HCT116 (cell line): ENCODE results near the gene PADI2. TPM values are rescaled to one million over a fixed set of nuclear protein-coding genes. Genes with fewer than 3 reads are reported as not detected.
A peak's percentile ranks its signal among the peaks of the same experiment; 100 is the strongest.

ENCODE experiments used
- ATAC-seq: fragments of 200-7000 bp; cut with Tn5 transposase; 2 replicates; pipeline ENCODE4 v1.9.1; 2020; ENCODE audit warnings: mild to moderate bottlenecking, moderate library complexity
- BruUV-seq: library from RNA; stranded (reverse); fragments of 400-500 nt; replicated peaks from 2 replicates; lab custom pipeline; 2021; lab: Mats Ljungman, UMichigan
- CTCF ChIA-PET: fragments of 300-600 bp; sonication (Branson Sonifier 250); formaldehyde crosslinking; loops from one replicate; lab custom pipeline; 2021; ENCODE audit warnings: antibody characterized with exemption; lab: Charles Lee
- POLR2A ChIA-PET: fragments of 300-600, 350-600 bp; sonication (Branson Sonifier 250); formaldehyde crosslinking; loops from one replicate; lab custom pipeline; 2021; ENCODE audit warnings: antibody characterized with exemption; lab: Charles Lee
- RAD21 ChIA-PET, 2 experiments: fragments of 300-600 bp; sonication (Branson Sonifier 250); formaldehyde crosslinking; loops; one replicate each; lab custom pipeline; 2023; ENCODE audit warnings: low total read pairs in 2 of 2; ENCODE audit not compliant: uncharacterized antibody in 2 of 2, unreplicated experiment in 2 of 2, low non-redundant PET in 1 of 2; lab: Charles Lee
- DNase-seq: peaks from one replicate; pipeline ENCODE4 v3.0.0-alpha.2; 2010; ENCODE audit warnings: low read depth, low spot score
- H2AFZ ChIP-seq: fragments of 200-600 bp; shearing (Covaris generic), sonication (generic); 2 replicates; pipeline ENCODE4 v1.6.1; 2017; ENCODE audit warnings: low read depth, mixed run types, mixed read lengths, antibody characterized with exemption, low read length; ENCODE audit not compliant: poor library complexity, severe bottlenecking
- H3K27ac ChIP-seq: 2 replicates; pipeline ENCODE4 v1.5.1; 2012; ENCODE audit warnings: low read depth, low read length
- H3K27me3 ChIP-seq: fragments of 200-600 bp; sonication (generic); 2 replicates; pipeline ENCODE4 v1.6.1; 2016; ENCODE audit warnings: mixed run types, low read length, mixed read lengths; ENCODE audit not compliant: insufficient read depth
- H3K36me3 ChIP-seq, 2 experiments: fragments of 200-500 bp in 1 of 2; fragments of 200-600 bp in 1 of 2; sonication (Bioruptor generic) in 1 of 2; sonication (generic) in 1 of 2; 2 replicates each; pipeline versions ENCODE4 v1.5.1 to v1.6.1; 2014 to 2016; ENCODE audit warnings: low read length in 2 of 2, inconsistent platforms in 1 of 2, mixed read lengths in 1 of 2, mixed run types in 1 of 2; ENCODE audit not compliant: insufficient read depth in 2 of 2, control insufficient read depth in 1 of 2
- H3K4me1 ChIP-seq, 2 experiments: fragments of 200-600 bp in 1 of 2; sonication (generic) in 1 of 2; 2 replicates each; pipeline versions ENCODE4 v1.5.1 to v1.6.1; 2012 to 2017; ENCODE audit warnings: low read length in 2 of 2, inconsistent platforms in 1 of 2, mild to moderate bottlenecking in 1 of 2, mixed read lengths in 1 of 2, mixed run types in 1 of 2, moderate library complexity in 1 of 2; ENCODE audit not compliant: insufficient read depth in 2 of 2, control insufficient read depth in 1 of 2
- H3K4me2 ChIP-seq: fragments of 200-600 bp; sonication (generic); 2 replicates; pipeline ENCODE4 v1.6.1; 2017; ENCODE audit warnings: mixed run types, low read length, mixed read lengths
- H3K4me3 ChIP-seq, 2 experiments: fragments of 200-600 bp in 1 of 2; sonication (generic) in 1 of 2; replicated peaks in 1 of 2; 2 replicates each; pipeline ENCODE4 v1.5.1; 2011 to 2016; ENCODE audit warnings: low read length in 2 of 2, control low read depth in 1 of 2, low read depth in 1 of 2, mild to moderate bottlenecking in 1 of 2, mixed read lengths in 1 of 2, mixed run types in 1 of 2
- H3K79me2 ChIP-seq: fragments of 200-600 bp; sonication (generic); 2 replicates; pipeline ENCODE4 v1.6.1; 2017; ENCODE audit warnings: mild to moderate bottlenecking, mixed run types, low read length, moderate library complexity, mixed read lengths; ENCODE audit not compliant: insufficient read depth
- H3K9ac ChIP-seq: fragments of 200-600 bp; sonication (generic); 2 replicates; pipeline ENCODE4 v1.6.1; 2016; ENCODE audit warnings: low read length, mixed read lengths
- H3K9me2 ChIP-seq: fragments of 200-600 bp; sonication (generic), shearing (Covaris generic); 2 replicates; pipeline ENCODE4 v1.6.1; 2017; ENCODE audit warnings: mixed run types, mild to moderate bottlenecking, moderate library complexity; ENCODE audit not compliant: insufficient read depth
- H3K9me3 ChIP-seq, 2 experiments: fragments of 200-500 bp in 1 of 2; fragments of 200-600 bp in 1 of 2; sonication (Bioruptor generic) in 1 of 2; sonication (generic) in 1 of 2; 2 replicates each; pipeline ENCODE4 v1.6.1; 2014 to 2017; ENCODE audit warnings: low read length in 2 of 2, mixed read lengths in 2 of 2, inconsistent platforms in 1 of 2, low read depth in 1 of 2, mild to moderate bottlenecking in 1 of 2, mixed run types in 1 of 2, moderate library complexity in 1 of 2; ENCODE audit not compliant: control insufficient read depth in 1 of 2, insufficient read depth in 1 of 2
- H4K20me1 ChIP-seq: fragments of 200-600 bp; sonication (generic), shearing (Covaris generic); 2 replicates; pipeline ENCODE4 v1.6.1; 2017; ENCODE audit warnings: mixed run types, mild to moderate bottlenecking, moderate library complexity; ENCODE audit not compliant: insufficient read depth
- ATF3 ChIP-seq: IDR thresholded peaks from 2 replicates; pipeline ENCODE4 v1.6.1; 2012
- EGR1 ChIP-seq: IDR thresholded peaks from 2 replicates; pipeline ENCODE4 v1.6.1; 2012; ENCODE audit warnings: low read depth
- ELF1 ChIP-seq: IDR thresholded peaks from 2 replicates; pipeline ENCODE4 v1.6.1; 2012; ENCODE audit warnings: low read depth, borderline replicate concordance
- EZH2phosphoT487 ChIP-seq: fragments of 200-600 bp; IDR thresholded peaks from 2 replicates; pipeline ENCODE4 v1.6.1; 2018; ENCODE audit warnings: antibody characterized with exemption, borderline replicate concordance
- POLR2AphosphoS5 ChIP-seq: IDR thresholded peaks from 2 replicates; pipeline ENCODE4 v1.6.1; 2011; ENCODE audit warnings: mild to moderate bottlenecking, low read depth, low read length, moderate library complexity
- RAD21 ChIP-seq: IDR thresholded peaks from 2 replicates; pipeline ENCODE4 v1.6.1; 2012; ENCODE audit warnings: low read depth, mild to moderate bottlenecking
- REST ChIP-seq: IDR thresholded peaks from 2 replicates; pipeline ENCODE4 v1.6.1; 2012; ENCODE audit warnings: low read depth
- SP1 ChIP-seq: IDR thresholded peaks from 2 replicates; pipeline ENCODE4 v1.6.1; 2012; ENCODE audit warnings: low read depth
- SRF ChIP-seq: IDR thresholded peaks from 2 replicates; pipeline ENCODE4 v1.6.1; 2012; ENCODE audit warnings: low read depth
- TCF7L2 ChIP-seq: IDR thresholded peaks from 2 replicates; pipeline ENCODE4 v1.7.0; 2011; ENCODE audit warnings: borderline replicate concordance, inconsistent platforms; ENCODE audit not compliant: insufficient read depth, insufficient read length; ENCODE audit errors: extremely low read depth
- YY1 ChIP-seq: IDR thresholded peaks from 2 replicates; pipeline ENCODE4 v1.6.1; 2011; ENCODE audit warnings: low read length, low read depth, moderate library complexity, mild to moderate bottlenecking; ENCODE audit not compliant: insufficient replicate concordance; ENCODE audit errors: extremely low read depth
- ZBTB33 ChIP-seq: IDR thresholded peaks from 2 replicates; pipeline ENCODE4 v1.6.1; 2011; ENCODE audit warnings: mild to moderate bottlenecking, low read length, moderate library complexity; ENCODE audit not compliant: insufficient replicate concordance; ENCODE audit errors: extremely low read depth
- ZFX ChIP-seq: fragments of 450-650 bp; IDR thresholded peaks from 2 replicates; pipeline ENCODE4 v1.6.1; 2017
- intact Hi-C: fragments of 100-400 bp; cut with micrococcal nuclease; formaldehyde crosslinking; loops from 2 replicates; pipeline ENCODE4 v1.10.0; 2022
- total RNA-seq: library from RNA; stranded (reverse); gene quantifications from one replicate; pipeline ENCODE4 v1.2.1, GENCODE V29; 2021; ENCODE audit not compliant: unreplicated experiment

The PADI2 gene
- total RNA-seq, 1 experiment from 2014 or later: 2.7 TPM

- Histone ChIP-seq H3K4me1 (peaks cover 0 to 5% of the 10 kb centered on the region in 2 experiments; a peak in 2 of 4 replicates), H3K27ac (no peak overlapping the region), H3K4me3 (no peak overlapping the region), H2AFZ (peak overlapping the region; percentile 38), H3K9me3 (no peaks in the 10 kb centered on the region; a peak in 1 of 4 replicates), H4K20me1 (no peaks in the 10 kb centered on the region), H3K79me2 (no peaks in the 10 kb centered on the region), H3K9me2 (no peaks in the 10 kb centered on the region)
- ATAC-seq: peak; percentile 76
- DNase-seq: no peak
- RAD21 ChIA-PET: no interaction called here
- BruUV-seq: no TSS peak
- TF ChIP-seq REST (no peak), ATF3 (no peak), POLR2AphosphoS5 (no peak), SRF (no peak), YY1 (no peak), TCF7L2 (no peak), EZH2phosphoT487 (no peak), EGR1 (no peak), ZBTB33 (no peak), ELF1 (no peak; the same call in 1 of the 2 replicates), ZFX (no peak), RAD21 (no peak), SP1 (no peak)
- TF ChIP-seq, all 23 proteins: peak for 0
- Histone ChIP-seq H3K36me3 (no peaks in the 10 kb centered on the region), H3K4me2 (0 out of 2 replicates have a peak overlapping the region, but pooled peaks have one; percentile 18), H3K9ac (no peak overlapping the region), H3K27me3 (no peaks in the 10 kb centered on the region)
- POLR2A ChIA-PET: no interaction called here
- intact Hi-C loops: no loop called here
- CTCF ChIA-PET: no interaction called here
Observed at GRCh38 chr1:17161137-17161740, 42.0 kb upstream of the PADI2 start.
